T-helper 1 cell (primary cell): ENCODE results near the gene ABCC5.
"Not testable (repeated sequence)": the region's sequence is repeated elsewhere in the genome, so short reads cannot be mapped to it uniquely, and the experiment has no call there.

Experiments used
- DNase-seq, 5 donors: peaks; one replicate each; pipeline ENCODE4 v3.0.0-alpha.2; 2012 to 2020

Gene ABCC5

GRCh38 chr3:183884097-183884426 is 133.6 kb downstream of the ABCC5 start:
- peak in 1 of 5 donors; percentile 17 for DNase-seq

GRCh38 chr3:183883291-183884096 is 134.2 kb downstream of the ABCC5 start:
- no peak for DNase-seq

GRCh38 chr3:183880121-183880520 is 137.6 kb downstream of the ABCC5 start:
- no peak for DNase-seq

- no peak for DNase-seq
Measured at GRCh38 chr3:183879243-183879642, 138.4 kb downstream of the ABCC5 start.

- DNase-seq = no peak
Measured at GRCh38 chr3:183878071-183878470, 139.6 kb downstream of the ABCC5 start.

- DNase-seq = not testable (repeated sequence)
Measured at GRCh38 chr3:183877227-183877626, 140.5 kb downstream of the ABCC5 start.

- DNase-seq = no peak
Measured at GRCh38 chr3:183875411-183875810, 142.3 kb downstream of the ABCC5 start.

- DNase-seq = no peak
Measured at GRCh38 chr3:183873914-183874313, 143.8 kb downstream of the ABCC5 start.

GRCh38 chr3:183871541-183871940 is 146.1 kb downstream of the ABCC5 start:
- DNase-seq = no peak

GRCh38 chr3:183870563-183870962 is 147.1 kb downstream of the ABCC5 start:
- no peak for DNase-seq
